H1 (cell line): ENCODE results near the gene TIMP4. TPM values are rescaled to one million over a fixed set of nuclear protein-coding genes. Genes with fewer than 3 reads are reported as not detected.

Experiments
- EZH2 ChIP-seq: fragments of 200-600 bp; sonication (generic); IDR thresholded peaks from 2 replicates; pipeline ENCODE4 v1.7.1; 2012; ENCODE audit warnings: low read depth, mild to moderate bottlenecking, moderate library complexity, low read length, inconsistent platforms; ENCODE audit not compliant: severe bottlenecking
- RXRA ChIP-seq: IDR thresholded peaks from 2 replicates; pipeline ENCODE4 v1.6.1; 2011; ENCODE audit warnings: low read depth, mild to moderate bottlenecking, low read length, moderate library complexity; ENCODE audit not compliant: insufficient read depth
- polyA plus RNA-seq, 7 experiments: library from polyadenylated mRNA; depleted of rRNA in 3 of 7; stranded (reverse) in 5 of 7; unstranded in 2 of 7; fragments of >200 nt in 5 of 7; fragments of 200-250 nt in 2 of 7; gene quantifications; 1 replicate in 5 of 7; 2 replicates in 1 of 7; 4 replicates in 1 of 7; pipeline versions ENCODE4 v1.2.1 to v1.2.3, GENCODE V29; 2011 to 2013; ENCODE audit warnings: missing spikeins in 2 of 7, mixed read lengths in 2 of 7
- total RNA-seq: library from RNA; stranded (reverse); fragmentation: NEBNext Ultra II Directional; extraction: Animal tissue kit (Norgen Biotek cat#: 25700); gene quantifications from 2 replicates; pipeline ENCODE4 v1.2.1, GENCODE V29; 2021

Gene TIMP4
- total and polyA plus RNA-seq, 2 of the 8 experiments (the other 6 are each of a cell fraction or from before 2014, with no cell fraction given), result 5.1 to 8.7 TPM

- no peak for TF ChIP-seq RXRA
- TF ChIP-seq EZH2, result no peak
Observed at GRCh38 chr3:12141350-12141749, 17.4 kb downstream of the TIMP4 start (continued).
